Neural progenitor cell (in vitro differentiated cells): ENCODE results near the gene SH3GL2. TPM values are rescaled to one million over a fixed set of nuclear protein-coding genes. Genes with fewer than 3 reads are reported as not detected.

Experiments
- DNase-seq: peaks from one replicate; pipeline ENCODE4 v3.0.0-alpha.2; 2016; ENCODE audit warnings: low spot score
- H2AFZ ChIP-seq: fragments of 200-600 bp; sonication (generic); replicated peaks from 2 replicates; pipeline ENCODE4 v1.6.1; 2016; ENCODE audit warnings: antibody characterized with exemption
- H3F3A ChIP-seq: fragments of 200-600 bp; sonication (generic); 2 replicates; pipeline ENCODE4 v1.6.1; 2016; ENCODE audit warnings: antibody characterized with exemption, low read depth
- H3K27ac ChIP-seq: fragments of 200-600 bp; sonication (generic); 2 replicates; pipeline ENCODE4 v1.5.1; 2016; ENCODE audit warnings: mild to moderate bottlenecking
- H3K27me3 ChIP-seq: fragments of 200-600 bp; sonication (generic); 2 replicates; pipeline ENCODE4 v1.6.1; 2016; ENCODE audit warnings: mild to moderate bottlenecking, moderate library complexity
- H3K36me3 ChIP-seq: fragments of 200-600 bp; sonication (generic); 2 replicates; pipeline ENCODE4 v1.5.1; 2016
- H3K4me1 ChIP-seq: fragments of 200-600 bp; sonication (generic); 2 replicates; pipeline ENCODE4 v1.6.1; 2016; ENCODE audit warnings: mixed run types
- H3K4me2 ChIP-seq: fragments of 200-600 bp; sonication (generic); 2 replicates; pipeline ENCODE4 v1.6.1; 2016
- H3K4me3 ChIP-seq: fragments of 200-600 bp; sonication (generic); 2 replicates; pipeline ENCODE4 v1.5.1; 2016
- H3K79me2 ChIP-seq: fragments of 200-600 bp; sonication (generic); 2 replicates; pipeline ENCODE4 v1.6.1; 2016; ENCODE audit warnings: low read depth
- H3K9ac ChIP-seq: fragments of 200-600 bp; sonication (generic); 2 replicates; pipeline ENCODE4 v1.6.1; 2016
- H3K9me3 ChIP-seq: fragments of 200-600 bp; sonication (generic); 2 replicates; pipeline ENCODE4 v1.5.1; 2016; ENCODE audit warnings: low read depth
- H4K20me1 ChIP-seq: fragments of 200-600 bp; sonication (generic); 2 replicates; pipeline ENCODE4 v1.6.1; 2016; ENCODE audit warnings: low read depth
- H3K27ac Mint-ChIP-seq: 3 replicates; pipeline ENCODE4 v1.8.0; 2021; ENCODE audit warnings: mixed read lengths
- H3K27me3 Mint-ChIP-seq: 2 replicates; pipeline ENCODE4 v1.8.0; 2022; ENCODE audit warnings: low read depth, mild to moderate bottlenecking, inconsistent platforms, moderate library complexity, mixed read lengths; ENCODE audit not compliant: insufficient read depth
- H3K36me3 Mint-ChIP-seq: 3 replicates; pipeline ENCODE4 v1.8.0; 2021; ENCODE audit warnings: mixed read lengths
- H3K4me1 Mint-ChIP-seq: 3 replicates; pipeline ENCODE4 v1.8.0; 2021; ENCODE audit warnings: mixed read lengths
- H3K4me3 Mint-ChIP-seq: 3 replicates; pipeline ENCODE4 v1.8.0; 2021; ENCODE audit warnings: mild to moderate bottlenecking, moderate library complexity, mixed read lengths
- H3K9me3 Mint-ChIP-seq: 3 replicates; pipeline ENCODE4 v1.8.0; 2020; ENCODE audit warnings: mixed read lengths
- CTCF ChIP-seq: fragments of 200-600 bp; sonication (generic); IDR thresholded peaks from 2 replicates; pipeline ENCODE4 v1.5.1; 2017; ENCODE audit warnings: antibody characterized with exemption, mild to moderate bottlenecking
- EZH2 ChIP-seq: fragments of 200-600 bp; sonication (generic); IDR thresholded peaks from 2 replicates; pipeline ENCODE4 v1.6.1; 2017; ENCODE audit warnings: antibody characterized with exemption, mild to moderate bottlenecking, moderate library complexity
- EZH2phosphoT487 ChIP-seq: fragments of 200-600 bp; sonication (generic); IDR thresholded peaks from 2 replicates; pipeline ENCODE4 v1.6.1; 2017; ENCODE audit warnings: antibody characterized with exemption
- total RNA-seq: library from RNA; depleted of rRNA; stranded (reverse); fragments of >200 nt; gene quantifications from 2 replicates; pipeline ENCODE4 v1.2.3, GENCODE V29; 2015; ENCODE audit warnings: low replicate concordance

The SH3GL2 gene
- total RNA-seq, 1 donor from 2014 or later = 1.6 TPM

GRCh38 chr9:17744786-17745185 is 165.9 kb downstream of the SH3GL2 start:
- H3K4me1 Mint-ChIP-seq = peaks cover under 1% of the 10 kb centered on the region
- no peaks in the 10 kb centered on the region for H3F3A ChIP-seq
- no peak overlapping the region for H3K9ac ChIP-seq
- H3K9me3 Mint-ChIP-seq = no peaks in the 10 kb centered on the region
- H3K27me3 Mint-ChIP-seq = peaks cover 5% of the 10 kb centered on the region
- no peak overlapping the region for H3K27ac ChIP-seq
- no peaks in the 10 kb centered on the region for H3K36me3 Mint-ChIP-seq
- H3K27ac Mint-ChIP-seq = no peak overlapping the region
- no peak for TF ChIP-seq EZH2
- no peak for TF ChIP-seq CTCF
- TF ChIP-seq EZH2phosphoT487 = no peak
- no peaks in the 10 kb centered on the region for H4K20me1 ChIP-seq
- H3K36me3 ChIP-seq = no peaks in the 10 kb centered on the region
- H3K4me2 ChIP-seq = no peak overlapping the region
- no peak overlapping the region for H3K4me3 Mint-ChIP-seq
- no peak overlapping the region for H3K4me3 ChIP-seq
- no peak overlapping the region for H2AFZ ChIP-seq
- H3K9me3 ChIP-seq = no peaks in the 10 kb centered on the region
- H3K27me3 ChIP-seq = no peaks in the 10 kb centered on the region
- peak; percentile 77 for DNase-seq
- no peaks in the 10 kb centered on the region for H3K4me1 ChIP-seq
- no peaks in the 10 kb centered on the region for H3K79me2 ChIP-seq

GRCh38 chr9:17750269-17750668 is 171.4 kb downstream of the SH3GL2 start:
- H3K27ac Mint-ChIP-seq = no peak overlapping the region
- DNase-seq = peak; percentile 44
- no peaks in the 10 kb centered on the region for H3F3A ChIP-seq
- H3K27me3 ChIP-seq = no peaks in the 10 kb centered on the region
- no peak for TF ChIP-seq EZH2
- TF ChIP-seq EZH2phosphoT487 = no peak
- no peak for TF ChIP-seq CTCF
- H3K27ac ChIP-seq = no peak overlapping the region
- H3K4me1 ChIP-seq = peaks cover 9% of the 10 kb centered on the region
- H3K9me3 ChIP-seq = no peaks in the 10 kb centered on the region
- no peaks in the 10 kb centered on the region for H3K9me3 Mint-ChIP-seq
- peak overlapping the region; percentile 22 for H3K4me2 ChIP-seq
- no peaks in the 10 kb centered on the region for H3K36me3 Mint-ChIP-seq
- no peaks in the 10 kb centered on the region for H3K79me2 ChIP-seq
- peaks cover 13% of the 10 kb centered on the region for H3K27me3 Mint-ChIP-seq
- no peak overlapping the region for H3K4me3 ChIP-seq
- H3K4me1 Mint-ChIP-seq = peaks cover 7% of the 10 kb centered on the region
- no peak overlapping the region for H3K4me3 Mint-ChIP-seq
- no peaks in the 10 kb centered on the region for H4K20me1 ChIP-seq
- H2AFZ ChIP-seq = peak overlapping the region; percentile 34
- H3K36me3 ChIP-seq = no peaks in the 10 kb centered on the region
- H3K9ac ChIP-seq = no peak overlapping the region

GRCh38 chr9:17751486-17751885 is 172.6 kb downstream of the SH3GL2 start:
- Histone ChIP-seq H3K36me3 (no peaks in the 10 kb centered on the region), H3K27ac (no peak overlapping the region), H2AFZ (no peak overlapping the region), H3K4me2 (no peak overlapping the region), H3K79me2 (no peaks in the 10 kb centered on the region), H3K9ac (no peak overlapping the region), H3F3A (no peaks in the 10 kb centered on the region), H3K4me1 (peaks cover 9% of the 10 kb centered on the region), H4K20me1 (no peaks in the 10 kb centered on the region), H3K27me3 (no peaks in the 10 kb centered on the region), H3K4me3 (no peak overlapping the region), H3K9me3 (no peaks in the 10 kb centered on the region)
- Mint-ChIP-seq H3K4me1 (peaks cover 7% of the 10 kb centered on the region), H3K36me3 (no peaks in the 10 kb centered on the region), H3K9me3 (no peaks in the 10 kb centered on the region), H3K27ac (no peak overlapping the region), H3K27me3 (peaks cover 8% of the 10 kb centered on the region), H3K4me3 (no peak overlapping the region)
- TF ChIP-seq EZH2 (no peak), CTCF (no peak), EZH2phosphoT487 (no peak)
- no peak for DNase-seq
